ENCODE measurements around the gene MEST.
"Not testable (repeated sequence)": the region's sequence is repeated elsewhere in the genome, so short reads cannot be mapped to it uniquely, and the experiment has no call there.

MEST gene, protein sequence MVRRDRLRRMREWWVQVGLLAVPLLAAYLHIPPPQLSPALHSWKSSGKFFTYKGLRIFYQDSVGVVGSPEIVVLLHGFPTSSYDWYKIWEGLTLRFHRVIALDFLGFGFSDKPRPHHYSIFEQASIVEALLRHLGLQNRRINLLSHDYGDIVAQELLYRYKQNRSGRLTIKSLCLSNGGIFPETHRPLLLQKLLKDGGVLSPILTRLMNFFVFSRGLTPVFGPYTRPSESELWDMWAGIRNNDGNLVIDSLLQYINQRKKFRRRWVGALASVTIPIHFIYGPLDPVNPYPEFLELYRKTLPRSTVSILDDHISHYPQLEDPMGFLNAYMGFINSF

GRCh38 chr7:130491841-130492522 is at the start of gene MEST:
TSS of gene MEST (plus strand) at chr7:130492085. CDS start at chr7:130492314, 229 bp downstream.
- DNase-seq (ENCODE audit: low read depth, low spot score), result no peak

GRCh38 chr7:130442601-130443000 is 49.3 kb upstream of the MEST start:
- no peak for DNase-seq (ENCODE audit: low read depth, low spot score)

DNA sequence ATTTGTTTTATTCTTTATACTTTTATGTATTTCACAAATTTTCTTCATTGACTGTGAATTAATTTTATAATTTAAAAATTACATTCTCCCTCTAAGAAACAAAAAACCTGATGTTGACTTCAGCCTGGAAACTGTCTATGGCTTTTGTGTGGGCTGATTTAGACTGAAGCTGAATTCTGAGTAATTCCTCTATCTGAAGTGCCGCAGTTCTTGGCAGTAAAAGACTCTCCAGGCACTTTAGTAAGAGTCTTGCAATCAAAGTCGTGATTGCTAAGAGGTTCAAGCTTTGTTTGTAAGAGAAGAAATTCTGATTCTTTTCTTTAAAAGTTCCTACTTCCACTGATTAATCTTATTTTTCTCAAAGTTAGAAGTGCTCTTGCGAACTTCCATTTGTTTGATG is 47.7 kb upstream of the MEST start:
- DNase-seq (ENCODE audit: low read depth, low spot score), result no peak

DNA sequence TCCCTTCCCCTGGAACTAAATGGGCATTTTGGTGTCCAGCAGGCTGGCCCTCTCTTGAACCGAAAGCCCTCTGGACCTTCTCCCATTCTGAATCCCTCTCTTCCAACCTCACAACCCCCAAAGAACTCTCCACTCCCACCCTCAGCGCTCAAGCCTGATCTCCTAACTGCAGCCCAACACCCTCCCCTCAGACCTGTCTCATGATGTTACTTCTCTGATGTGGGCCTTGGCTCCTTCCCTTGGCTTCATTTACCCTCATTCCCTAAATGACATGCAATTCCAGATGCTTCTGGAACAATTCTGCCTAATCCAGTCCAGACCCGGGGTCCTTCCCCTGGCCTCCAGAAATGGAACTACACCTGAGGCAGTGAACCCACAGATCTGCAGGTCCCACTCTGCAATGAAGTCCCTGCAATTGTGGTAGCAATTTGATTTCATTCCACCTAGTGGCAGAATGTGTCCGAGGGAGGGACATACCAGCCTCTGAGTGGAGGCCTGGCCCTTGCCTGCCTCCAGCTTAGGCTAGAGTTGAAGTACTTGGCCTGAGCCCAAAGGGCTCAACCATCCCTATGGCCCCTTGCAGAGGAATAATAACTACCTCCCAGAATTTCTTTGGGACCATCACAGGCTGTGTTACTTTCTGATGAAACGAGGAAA is 47.0 kb upstream of the MEST start:
- DNase-seq (ENCODE audit: low read depth, low spot score), result no peak

DNA sequence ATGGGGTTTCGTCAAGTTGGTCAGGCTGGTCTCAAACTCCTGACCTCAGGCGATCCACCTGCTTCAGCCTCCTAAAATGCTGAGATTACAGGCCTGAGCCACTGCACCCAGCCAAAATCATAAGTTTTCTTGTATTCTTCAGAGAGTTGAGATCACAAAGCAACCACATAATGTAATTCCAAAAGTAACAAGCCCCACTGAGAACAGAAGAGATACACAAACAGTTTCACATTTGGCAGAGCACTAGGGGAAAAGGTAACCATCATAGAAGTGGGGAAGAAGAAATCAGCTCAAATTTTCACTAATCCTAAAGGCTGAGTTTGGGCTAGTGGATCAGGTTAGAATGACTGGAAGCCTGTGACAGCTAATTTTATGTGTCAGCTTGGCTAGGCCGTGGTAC is 45.6 kb upstream of the MEST start:
- DNase-seq (ENCODE audit: low read depth, low spot score), result no peak

DNA sequence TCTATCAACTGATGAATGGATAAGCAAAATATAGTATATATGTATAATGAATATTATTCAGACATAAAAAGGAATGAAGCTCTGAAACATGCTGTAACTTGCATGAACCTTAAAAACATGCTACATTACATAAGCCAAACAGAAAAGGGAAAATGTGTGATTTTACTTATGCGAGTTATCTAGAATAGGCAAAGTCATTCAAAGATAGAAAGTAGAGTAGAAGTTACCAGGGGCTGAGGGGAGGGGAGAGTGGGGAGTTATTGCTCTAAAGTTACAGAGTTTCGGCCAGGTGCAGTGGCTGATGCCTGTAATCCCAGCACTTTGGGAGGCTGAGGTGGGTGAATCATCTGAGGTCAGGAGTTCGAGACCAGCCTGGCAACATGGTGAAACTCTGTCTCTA is 40.5 kb upstream of the MEST start:
- not testable (repeated sequence) for DNase-seq (ENCODE audit: low read depth, low spot score)

GRCh38 chr7:130452951-130453350 is 38.9 kb upstream of the MEST start:
- no peak for DNase-seq (ENCODE audit: low read depth, low spot score)

DNA sequence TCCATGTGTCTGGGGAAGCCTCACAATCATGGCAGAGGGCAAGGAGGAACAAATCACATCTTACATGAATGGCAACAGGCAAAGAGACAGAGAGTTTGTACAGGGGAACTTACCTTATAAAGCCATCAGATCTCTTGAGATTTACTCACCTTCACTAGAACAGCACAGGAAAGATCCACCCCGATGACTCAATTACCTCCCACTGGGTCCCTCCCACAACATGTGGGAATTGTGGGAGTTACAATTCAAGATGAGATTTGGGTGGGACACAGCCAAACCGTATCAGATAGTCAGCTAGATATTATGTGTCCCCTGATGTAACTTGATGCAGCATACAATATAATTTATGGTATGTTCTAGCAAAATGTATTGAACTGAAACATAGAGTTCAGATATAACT is 36.9 kb upstream of the MEST start:
- no peak for DNase-seq (ENCODE audit: low read depth, low spot score)

DNA sequence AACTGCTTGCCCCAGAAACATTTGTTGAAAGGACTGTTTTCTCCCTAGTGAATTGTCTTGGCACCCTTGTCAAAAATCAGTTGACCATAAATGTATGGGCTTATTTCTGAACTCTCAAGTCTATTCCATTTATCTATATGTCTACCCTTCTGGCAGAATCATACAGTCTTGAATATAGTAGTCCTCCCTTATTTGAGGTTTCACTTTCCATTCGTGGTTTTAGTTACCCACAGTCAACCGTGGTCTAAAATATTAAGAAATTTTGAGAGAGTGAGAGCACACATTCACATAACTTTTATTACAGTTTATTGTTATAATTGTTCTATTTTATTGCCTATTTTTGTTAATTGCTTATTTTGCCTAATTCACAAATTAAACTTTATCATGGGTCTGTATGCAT is 33.6 kb upstream of the MEST start:
- DNase-seq (ENCODE audit: low read depth, low spot score), result no peak

DNA sequence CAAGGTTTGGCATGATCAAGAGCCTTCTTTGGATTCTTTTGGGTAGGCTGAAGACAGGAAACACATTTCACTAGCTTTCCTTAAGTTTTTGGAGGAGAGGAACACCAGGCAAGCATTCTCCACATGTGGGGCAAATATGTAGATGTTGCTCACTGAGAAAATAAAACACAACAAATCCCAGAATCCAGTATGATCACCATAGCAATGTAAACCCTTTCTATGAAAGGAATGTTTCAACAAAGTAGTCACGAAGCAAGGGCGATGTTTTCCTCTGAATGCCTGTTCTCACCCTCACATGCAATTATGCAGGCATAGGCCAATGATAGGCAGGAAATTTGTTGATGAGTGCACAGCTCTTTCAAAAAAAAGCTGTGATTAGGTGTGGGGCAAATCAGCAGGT is 30.6 kb upstream of the MEST start:
- no peak for DNase-seq (ENCODE audit: low read depth, low spot score)

DNA sequence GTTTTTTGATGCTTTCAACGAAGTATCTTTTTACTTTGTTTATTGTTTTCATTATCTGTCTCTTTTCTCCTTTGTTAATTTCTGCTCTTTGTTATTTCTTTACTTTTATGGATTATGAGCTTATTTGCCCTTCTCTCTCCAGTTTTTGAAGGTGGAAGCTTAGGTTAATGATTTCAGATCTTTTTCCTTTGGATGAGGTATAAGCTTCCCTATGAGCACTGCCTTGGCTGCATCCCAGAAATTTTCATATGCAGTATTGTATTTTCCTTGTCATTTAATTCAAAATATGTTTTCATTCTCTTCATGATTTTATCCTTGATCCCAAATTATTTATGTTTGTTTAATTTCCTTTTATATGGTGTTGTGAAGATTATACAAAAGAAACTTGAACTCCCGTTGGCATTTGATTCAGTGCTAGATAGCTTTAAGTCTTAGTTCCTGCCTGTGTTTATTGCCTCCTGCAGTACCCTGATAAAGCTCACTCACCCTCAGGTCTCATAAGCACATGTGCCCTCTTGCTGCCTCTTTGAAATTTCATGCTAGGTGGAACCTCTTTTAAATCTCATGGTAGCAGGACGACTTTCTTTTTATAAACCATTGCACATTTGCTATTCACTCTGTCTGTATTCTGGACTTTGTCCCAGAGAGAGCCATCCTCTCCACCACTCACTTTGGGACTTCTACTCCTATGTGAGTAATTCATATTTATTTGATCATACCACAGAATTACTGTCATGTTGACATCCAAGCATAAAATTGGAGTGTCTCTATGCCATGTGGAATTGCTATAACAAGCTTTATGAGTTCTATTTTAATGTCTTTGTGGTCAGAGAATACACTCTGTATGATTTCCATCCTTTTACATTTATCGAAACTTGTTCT is 28.1 kb upstream of the MEST start:
- no peak for DNase-seq (ENCODE audit: low read depth, low spot score)

DNA sequence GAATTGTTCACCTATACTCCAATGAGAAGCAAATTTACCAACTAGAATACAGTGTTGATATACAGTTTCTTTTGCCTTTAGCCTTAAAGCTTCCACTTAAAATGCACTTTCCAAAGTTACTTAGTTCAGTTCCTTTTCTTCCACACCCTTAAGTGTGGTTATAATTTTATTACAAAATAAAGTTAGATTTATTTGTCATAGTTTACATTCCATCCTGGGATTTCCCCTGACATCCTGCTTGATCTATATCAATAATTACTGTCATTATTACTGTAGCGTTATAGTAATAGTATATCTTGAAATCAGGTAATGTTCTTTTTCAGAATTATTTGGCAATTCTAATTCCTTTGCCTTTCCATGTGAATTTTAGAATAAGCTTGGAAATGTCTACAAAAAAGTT is 23.3 kb upstream of the MEST start:
- no peak for DNase-seq (ENCODE audit: low read depth, low spot score)

GRCh38 chr7:130471974-130472373 is 19.9 kb upstream of the MEST start:
- no peak for DNase-seq (ENCODE audit: low read depth, low spot score)

GRCh38 chr7:130473289-130473688 is 18.6 kb upstream of the MEST start:
- DNase-seq (ENCODE audit: low read depth, low spot score), result no peak

DNA sequence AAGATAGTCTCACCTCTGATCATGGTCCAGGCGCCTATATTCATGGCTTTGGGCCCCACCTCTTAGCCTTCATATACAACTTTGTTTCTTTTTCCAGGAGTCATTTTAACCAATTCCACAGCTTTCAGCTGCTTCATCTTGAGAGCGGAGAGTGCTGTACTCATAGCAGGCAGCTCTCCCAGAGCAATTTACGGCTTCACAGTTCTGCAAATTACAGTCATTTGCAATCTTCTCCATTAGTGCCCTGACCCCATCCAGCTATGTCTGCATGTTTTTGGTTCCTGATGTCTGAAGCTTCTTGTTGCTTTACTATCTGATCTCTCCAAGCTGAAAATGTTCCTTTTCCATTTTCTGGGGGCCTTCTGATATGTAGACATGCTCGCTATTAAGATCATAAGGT is 18.0 kb upstream of the MEST start:
- DNase-seq (ENCODE audit: low read depth, low spot score), result no peak

GRCh38 chr7:130475776-130476175 is 16.1 kb upstream of the MEST start:
- no peak for DNase-seq (ENCODE audit: low read depth, low spot score)

GRCh38 chr7:130476297-130477150 is 15.4 kb upstream of the MEST start:
- DNase-seq (ENCODE audit: low read depth, low spot score), result no peak

DNA sequence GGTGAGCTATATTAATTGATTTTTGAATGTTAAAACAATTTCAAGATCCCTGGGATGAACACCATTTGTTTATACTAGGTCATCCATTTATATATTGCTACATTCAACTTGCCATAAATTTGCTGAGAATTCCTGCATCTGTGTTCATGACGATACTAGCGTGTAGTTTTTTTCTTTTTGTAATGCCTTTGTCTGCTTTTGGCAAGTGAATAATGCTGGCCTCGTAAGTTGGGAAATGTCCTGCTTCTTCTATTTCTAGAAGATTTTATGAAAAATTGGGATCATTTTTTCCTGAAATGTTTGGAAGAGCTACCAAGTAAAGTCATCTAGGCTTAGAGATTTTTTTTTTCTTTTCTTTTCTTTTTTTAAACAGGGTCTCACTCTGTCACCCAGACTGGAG is 12.9 kb upstream of the MEST start:
- no peak for DNase-seq (ENCODE audit: low read depth, low spot score)

- no peak for DNase-seq (ENCODE audit: low read depth, low spot score)
These were observed 12.0 kb upstream of the MEST start for GRCh38 chr7:130479716-130480400.

DNA sequence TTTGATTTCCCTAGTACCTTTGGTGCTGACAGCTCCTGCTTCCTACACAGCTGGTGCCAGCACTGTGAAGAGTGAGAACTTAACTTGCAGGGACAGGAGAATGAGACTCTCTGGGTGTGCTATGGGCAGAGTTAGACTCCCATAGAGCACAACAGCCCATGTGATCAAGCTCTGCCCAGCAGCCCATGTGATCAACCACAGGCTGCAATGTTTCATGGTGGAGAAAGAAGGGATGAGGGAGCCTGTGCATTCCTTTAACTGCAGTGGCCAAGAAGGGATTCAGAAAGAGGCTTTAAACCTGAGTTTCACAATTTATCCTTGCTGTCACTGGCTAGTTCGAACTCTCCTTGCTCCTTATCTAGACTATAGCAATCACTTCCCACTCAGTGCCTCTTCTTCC is 10.0 kb upstream of the MEST start:
- no peak for DNase-seq (ENCODE audit: low read depth, low spot score)
